HCT116 (cell line): ENCODE measurements around the gene ZSCAN4. TPM values are rescaled to one million over a fixed set of nuclear protein-coding genes. Genes with fewer than 3 reads are reported as not detected.

ENCODE experiments used
- ATAC-seq: fragments of 200-7000 bp; cut with Tn5 transposase; 2 replicates; pipeline ENCODE4 v1.9.1; 2020; ENCODE audit warnings: mild to moderate bottlenecking, moderate library complexity
- BruUV-seq: library from RNA; stranded (reverse); fragments of 400-500 nt; replicated peaks from 2 replicates; lab custom pipeline; 2021; lab: Mats Ljungman, UMichigan
- CTCF ChIA-PET: fragments of 300-600 bp; sonication (Branson Sonifier 250); formaldehyde crosslinking; loops from one replicate; lab custom pipeline; 2021; ENCODE audit warnings: antibody characterized with exemption; lab: Charles Lee
- POLR2A ChIA-PET: fragments of 300-600, 350-600 bp; sonication (Branson Sonifier 250); formaldehyde crosslinking; loops from one replicate; lab custom pipeline; 2021; ENCODE audit warnings: antibody characterized with exemption; lab: Charles Lee
- RAD21 ChIA-PET, 2 experiments: fragments of 300-600 bp; sonication (Branson Sonifier 250); formaldehyde crosslinking; loops; one replicate each; lab custom pipeline; 2023; ENCODE audit warnings: low total read pairs in 2 of 2; ENCODE audit not compliant: uncharacterized antibody in 2 of 2, unreplicated experiment in 2 of 2, low non-redundant PET in 1 of 2; lab: Charles Lee
- DNase-seq: peaks from one replicate; pipeline ENCODE4 v3.0.0-alpha.2; 2010; ENCODE audit warnings: low read depth, low spot score
- H2AFZ ChIP-seq: fragments of 200-600 bp; shearing (Covaris generic), sonication (generic); 2 replicates; pipeline ENCODE4 v1.6.1; 2017; ENCODE audit warnings: low read depth, mixed run types, mixed read lengths, antibody characterized with exemption, low read length; ENCODE audit not compliant: poor library complexity, severe bottlenecking
- H3K27ac ChIP-seq: 2 replicates; pipeline ENCODE4 v1.5.1; 2012; ENCODE audit warnings: low read depth, low read length
- H3K27me3 ChIP-seq: fragments of 200-600 bp; sonication (generic); 2 replicates; pipeline ENCODE4 v1.6.1; 2016; ENCODE audit warnings: mixed run types, low read length, mixed read lengths; ENCODE audit not compliant: insufficient read depth
- H3K36me3 ChIP-seq, 2 experiments: fragments of 200-500 bp in 1 of 2; fragments of 200-600 bp in 1 of 2; sonication (Bioruptor generic) in 1 of 2; sonication (generic) in 1 of 2; 2 replicates each; pipeline versions ENCODE4 v1.5.1 to v1.6.1; 2014 to 2016; ENCODE audit warnings: low read length in 2 of 2, inconsistent platforms in 1 of 2, mixed read lengths in 1 of 2, mixed run types in 1 of 2; ENCODE audit not compliant: insufficient read depth in 2 of 2, control insufficient read depth in 1 of 2
- H3K4me1 ChIP-seq, 2 experiments: fragments of 200-600 bp in 1 of 2; sonication (generic) in 1 of 2; 2 replicates each; pipeline versions ENCODE4 v1.5.1 to v1.6.1; 2012 to 2017; ENCODE audit warnings: low read length in 2 of 2, inconsistent platforms in 1 of 2, mild to moderate bottlenecking in 1 of 2, mixed read lengths in 1 of 2, mixed run types in 1 of 2, moderate library complexity in 1 of 2; ENCODE audit not compliant: insufficient read depth in 2 of 2, control insufficient read depth in 1 of 2
- H3K4me2 ChIP-seq: fragments of 200-600 bp; sonication (generic); 2 replicates; pipeline ENCODE4 v1.6.1; 2017; ENCODE audit warnings: mixed run types, low read length, mixed read lengths
- H3K4me3 ChIP-seq, 2 experiments: fragments of 200-600 bp in 1 of 2; sonication (generic) in 1 of 2; replicated peaks in 1 of 2; 2 replicates each; pipeline ENCODE4 v1.5.1; 2011 to 2016; ENCODE audit warnings: low read length in 2 of 2, control low read depth in 1 of 2, low read depth in 1 of 2, mild to moderate bottlenecking in 1 of 2, mixed read lengths in 1 of 2, mixed run types in 1 of 2
- H3K79me2 ChIP-seq: fragments of 200-600 bp; sonication (generic); 2 replicates; pipeline ENCODE4 v1.6.1; 2017; ENCODE audit warnings: mild to moderate bottlenecking, mixed run types, low read length, moderate library complexity, mixed read lengths; ENCODE audit not compliant: insufficient read depth
- H3K9ac ChIP-seq: fragments of 200-600 bp; sonication (generic); 2 replicates; pipeline ENCODE4 v1.6.1; 2016; ENCODE audit warnings: low read length, mixed read lengths
- H3K9me2 ChIP-seq: fragments of 200-600 bp; sonication (generic), shearing (Covaris generic); 2 replicates; pipeline ENCODE4 v1.6.1; 2017; ENCODE audit warnings: mixed run types, mild to moderate bottlenecking, moderate library complexity; ENCODE audit not compliant: insufficient read depth
- H3K9me3 ChIP-seq, 2 experiments: fragments of 200-500 bp in 1 of 2; fragments of 200-600 bp in 1 of 2; sonication (Bioruptor generic) in 1 of 2; sonication (generic) in 1 of 2; 2 replicates each; pipeline ENCODE4 v1.6.1; 2014 to 2017; ENCODE audit warnings: low read length in 2 of 2, mixed read lengths in 2 of 2, inconsistent platforms in 1 of 2, low read depth in 1 of 2, mild to moderate bottlenecking in 1 of 2, mixed run types in 1 of 2, moderate library complexity in 1 of 2; ENCODE audit not compliant: control insufficient read depth in 1 of 2, insufficient read depth in 1 of 2
- H4K20me1 ChIP-seq: fragments of 200-600 bp; sonication (generic), shearing (Covaris generic); 2 replicates; pipeline ENCODE4 v1.6.1; 2017; ENCODE audit warnings: mixed run types, mild to moderate bottlenecking, moderate library complexity; ENCODE audit not compliant: insufficient read depth
- ATF3 ChIP-seq: IDR thresholded peaks from 2 replicates; pipeline ENCODE4 v1.6.1; 2012
- ELF1 ChIP-seq: IDR thresholded peaks from 2 replicates; pipeline ENCODE4 v1.6.1; 2012; ENCODE audit warnings: low read depth, borderline replicate concordance
- FOSL1 ChIP-seq: IDR thresholded peaks from 2 replicates; pipeline ENCODE4 v1.6.1; 2012; ENCODE audit warnings: low read depth
- REST ChIP-seq: IDR thresholded peaks from 2 replicates; pipeline ENCODE4 v1.6.1; 2012; ENCODE audit warnings: low read depth
- YY1 ChIP-seq: IDR thresholded peaks from 2 replicates; pipeline ENCODE4 v1.6.1; 2011; ENCODE audit warnings: low read length, low read depth, moderate library complexity, mild to moderate bottlenecking; ENCODE audit not compliant: insufficient replicate concordance; ENCODE audit errors: extremely low read depth
- ZBTB33 ChIP-seq: IDR thresholded peaks from 2 replicates; pipeline ENCODE4 v1.6.1; 2011; ENCODE audit warnings: mild to moderate bottlenecking, low read length, moderate library complexity; ENCODE audit not compliant: insufficient replicate concordance; ENCODE audit errors: extremely low read depth
- intact Hi-C: fragments of 100-400 bp; cut with micrococcal nuclease; formaldehyde crosslinking; loops from 2 replicates; pipeline ENCODE4 v1.10.0; 2022
- total RNA-seq: library from RNA; stranded (reverse); gene quantifications from one replicate; pipeline ENCODE4 v1.2.1, GENCODE V29; 2021; ENCODE audit not compliant: unreplicated experiment

The ZSCAN4 gene
- total RNA-seq, 1 experiment from 2014 or later, result not detected

GRCh38 chr19:57709616-57710015, 40.9 kb downstream of the ZSCAN4 start:
- no peak overlapping the region for H3K4me3 ChIP-seq
- ATAC-seq, result no peak

More at GRCh38 chr19:57709616-57710015, 40.9 kb downstream of the ZSCAN4 start:
- Histone ChIP-seq H3K9ac (no peak overlapping the region), H3K36me3 (no peaks in the 10 kb centered on the region), H3K4me1 (no peaks in the 10 kb centered on the region), H3K4me2 (no peak overlapping the region), H3K9me3 (peaks cover 0 to 14% of the 10 kb centered on the region in 2 experiments; a peak in 1 of 4 replicates), H2AFZ (no peak overlapping the region), H4K20me1 (no peaks in the 10 kb centered on the region), H3K9me2 (no peaks in the 10 kb centered on the region), H3K27ac (no peak overlapping the region), H3K79me2 (no peaks in the 10 kb centered on the region), H3K27me3 (no peaks in the 10 kb centered on the region)
- POLR2A ChIA-PET, result no interaction called here
- RAD21 ChIA-PET, result no interaction called here
- DNase-seq, result no peak
- intact Hi-C loops, result no loop called here
- no peak for TF ChIP-seq ZBTB33
- TF ChIP-seq ELF1, result no peak
- no peak for TF ChIP-seq FOSL1
- TF ChIP-seq ATF3, result no peak
- no peak for TF ChIP-seq REST
- TF ChIP-seq YY1, result no peak
- BruUV-seq, result no TSS peak
- CTCF ChIA-PET, result no interaction called here
